Measurements from ENCODE around the gene AARS2. TPM values are rescaled to one million over a fixed set of nuclear protein-coding genes. Genes with fewer than 3 reads are reported as not detected.
"Not testable (repeated sequence)": the region's sequence is repeated elsewhere in the genome, so short reads cannot be mapped to it uniquely, and the experiment has no call there.

Gene AARS2
- total RNA-seq, 1 experiment from 2014 or later: 20.8 TPM

- DNase-seq (ENCODE audit: low spot score): no peak
Measured at GRCh38 chr6:44329858-44330257, 16.7 kb upstream of the AARS2 start.

GRCh38 chr6:44328203-44328602 lies 15.1 kb upstream of the AARS2 start:
- not testable (repeated sequence) for DNase-seq (ENCODE audit: low spot score)

GRCh38 chr6:44327760-44328159 lies 14.6 kb upstream of the AARS2 start:
- no peak for DNase-seq (ENCODE audit: low spot score)

GRCh38 chr6:44327096-44327495 lies 13.9 kb upstream of the AARS2 start:
- DNase-seq (ENCODE audit: low spot score): no peak

GRCh38 chr6:44321210-44321609 lies 8.1 kb upstream of the AARS2 start:
- no peak for DNase-seq (ENCODE audit: low spot score)

- DNase-seq (ENCODE audit: low spot score): not testable (repeated sequence)
Measured at GRCh38 chr6:44317136-44317631, 4.0 kb upstream of the AARS2 start.

GRCh38 chr6:44316481-44316880 lies 3.3 kb upstream of the AARS2 start:
- DNase-seq (ENCODE audit: low spot score): no peak

- DNase-seq (ENCODE audit: low spot score): no peak
Measured at GRCh38 chr6:44315951-44316350, 2.8 kb upstream of the AARS2 start.

GRCh38 chr6:44315516-44315915 lies 2.4 kb upstream of the AARS2 start:
- no peak for DNase-seq (ENCODE audit: low spot score)

GRCh38 chr6:44314657-44315056 lies 1.5 kb upstream of the AARS2 start:
- DNase-seq (ENCODE audit: low spot score): not testable (repeated sequence)

- DNase-seq (ENCODE audit: low spot score): no peak
Measured at GRCh38 chr6:44311767-44312166, 1.4 kb downstream of the AARS2 start.

- no peak for DNase-seq (ENCODE audit: low spot score)
Measured at GRCh38 chr6:44311304-44311703, 1.8 kb downstream of the AARS2 start.

GRCh38 chr6:44310241-44310640 lies 2.9 kb downstream of the AARS2 start:
- no peak for DNase-seq (ENCODE audit: low spot score)

GRCh38 chr6:44309631-44310030 lies 3.5 kb downstream of the AARS2 start:
- no peak for DNase-seq (ENCODE audit: low spot score)

GRCh38 chr6:44309092-44309491 lies 4.1 kb downstream of the AARS2 start:
- peak; percentile 26 for DNase-seq (ENCODE audit: low spot score)

GRCh38 chr6:44307217-44307616 lies 5.9 kb downstream of the AARS2 start:
- DNase-seq (ENCODE audit: low spot score): no peak

GRCh38 chr6:44306710-44307109 lies 6.4 kb downstream of the AARS2 start:
- DNase-seq (ENCODE audit: low spot score): no peak

- DNase-seq (ENCODE audit: low spot score): no peak
Measured at GRCh38 chr6:44305200-44305725, 7.9 kb downstream of the AARS2 start.

- peak; percentile 57 for DNase-seq (ENCODE audit: low spot score)
Measured at GRCh38 chr6:44304282-44305199, 8.6 kb downstream of the AARS2 start.

GRCh38 chr6:44303842-44304241 lies 9.3 kb downstream of the AARS2 start:
- DNase-seq (ENCODE audit: low spot score): no peak

GRCh38 chr6:44302856-44303255 lies 10.3 kb downstream of the AARS2 start:
- DNase-seq (ENCODE audit: low spot score): no peak

- DNase-seq (ENCODE audit: low spot score): no peak
Measured at GRCh38 chr6:44301782-44302564, 11.2 kb downstream of the AARS2 start.

Data from A172 (cell line).